ENCODE results near the gene UBE2V1. TPM values are rescaled to one million over a fixed set of nuclear protein-coding genes. Genes with fewer than 3 reads are reported as not detected.

UBE2V1 gene
- total RNA-seq, 1 experiment from 2014 or later: 119 TPM

DNA sequence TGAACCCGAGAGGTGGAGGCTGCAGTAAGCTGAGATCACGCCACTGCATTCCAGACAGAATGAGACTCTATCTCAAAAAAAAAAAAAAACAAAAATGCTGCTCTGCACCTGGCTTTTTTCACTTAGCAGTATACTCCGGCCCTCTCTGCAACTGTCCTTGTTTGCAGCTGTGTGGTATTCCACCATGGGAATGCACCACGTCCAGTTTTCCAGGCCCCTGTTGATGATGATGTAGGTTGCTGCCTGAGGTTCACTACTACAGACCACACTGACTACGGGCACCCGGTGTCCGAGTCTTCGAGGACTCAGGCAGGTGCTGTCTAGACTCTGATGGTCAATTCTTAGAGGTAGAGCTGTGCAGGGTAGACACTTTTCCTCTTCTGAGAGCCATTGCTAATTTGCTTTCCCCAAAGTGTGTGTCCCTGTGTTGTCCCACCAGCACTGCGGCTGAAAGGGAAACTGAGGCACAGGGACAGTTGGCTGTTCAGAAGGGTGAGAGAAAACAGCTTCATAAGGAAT is 56.5 kb downstream of the UBE2V1 start:
- no peak overlapping the region for H2AFZ ChIP-seq (ENCODE audit: low read length)
- CTCF ChIA-PET: no interaction called here
- DNase-seq: no peak

DNA sequence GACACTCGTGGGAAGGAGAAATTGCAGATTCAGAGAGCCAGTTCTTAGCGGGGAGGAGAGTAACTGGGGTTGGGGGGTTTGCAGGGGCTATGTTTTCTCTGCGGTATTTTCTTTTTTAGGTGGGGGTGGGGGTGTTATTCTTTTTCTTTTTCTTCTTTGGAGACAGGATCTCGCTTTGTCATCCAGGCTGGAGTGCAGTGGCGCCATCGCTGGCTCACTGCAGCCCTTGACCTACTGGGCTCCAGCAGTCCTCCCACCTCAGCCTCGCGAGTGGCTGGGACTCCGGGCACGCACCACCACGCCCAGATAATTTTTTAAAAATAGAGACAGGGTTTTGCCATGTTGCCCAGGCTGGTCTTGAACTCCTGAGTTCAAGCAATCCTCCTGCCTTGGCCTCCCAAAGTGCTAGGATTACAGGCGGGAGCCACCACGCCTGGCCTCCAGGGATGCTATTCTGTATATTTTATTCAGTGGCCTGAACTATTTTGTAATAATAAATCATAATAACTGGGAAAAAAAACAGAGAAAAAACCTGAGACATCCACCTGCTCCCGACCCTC is 57.3 kb downstream of the UBE2V1 start:
- Histone ChIP-seq H3K9ac (ENCODE audit: low read length) (no peak overlapping the region), H3K9me3 (ENCODE audit: low read length) (no peaks in the 10 kb centered on the region), H3K4me2 (ENCODE audit: low read length) (no peak overlapping the region), H3K27me3 (ENCODE audit: low read length) (no peaks in the 10 kb centered on the region), H3F3A (ENCODE audit: low read length, unreplicated experiment) (no peaks in the 10 kb centered on the region), H3K9me2 (replicated peaks; ENCODE audit: low read length) (no peaks in the 10 kb centered on the region), H3K4me3 (ENCODE audit: low read length) (no peak overlapping the region), H3K27ac (ENCODE audit: low read length) (no peak overlapping the region), H4K20me1 (ENCODE audit: low read length) (no peaks in the 10 kb centered on the region), H3K36me3 (ENCODE audit: low read depth, low read length) (no peaks in the 10 kb centered on the region), H3K79me2 (ENCODE audit: low read length) (no peaks in the 10 kb centered on the region), H2AFZ (ENCODE audit: low read length) (no peak overlapping the region), H3K4me1 (ENCODE audit: insufficient read depth, low read length) (peaks cover 8% of the 10 kb centered on the region; the same call in 1 of the 2 replicates)
- DNase-seq (no peak), ATAC-seq (no peak)
- BruUV-seq (replicated peaks): no TSS peak
- intact Hi-C loops (cut with micrococcal nuclease): no loop called here
- ChIA-PET POLR2A (ENCODE audit: unreplicated experiment) (no interaction called here), CTCF (no interaction called here)
- TF ChIP-seq CTCF (conservative IDR thresholded peaks at IDR 0.05; ENCODE audit: low read depth, low read length) (no peak), EZH2phosphoT487 (IDR thresholded peaks at IDR 0.05; ENCODE audit: borderline replicate concordance, low read length) (no peak), EZH2 (IDR thresholded peaks at IDR 0.05; ENCODE audit: low read length, unreplicated experiment) (no peak)

More for the DNA sequence above, 56.5 kb downstream of the UBE2V1 start:
- peaks cover 8% of the 10 kb centered on the region; the same call in 1 of the 2 replicates for H3K4me1 ChIP-seq (ENCODE audit: insufficient read depth, low read length)
- no peaks in the 10 kb centered on the region for H3K9me2 ChIP-seq (replicated peaks; ENCODE audit: low read length)
- TF ChIP-seq CTCF (conservative IDR thresholded peaks at IDR 0.05; ENCODE audit: low read depth, low read length) (no peak), EZH2phosphoT487 (IDR thresholded peaks at IDR 0.05; ENCODE audit: borderline replicate concordance, low read length) (no peak), EZH2 (IDR thresholded peaks at IDR 0.05; ENCODE audit: low read length, unreplicated experiment) (no peak)
- H3K4me2 ChIP-seq (ENCODE audit: low read length): no peak overlapping the region
- POLR2A ChIA-PET (ENCODE audit: unreplicated experiment): no interaction called here
- no peaks in the 10 kb centered on the region for H3K79me2 ChIP-seq (ENCODE audit: low read length)
- H3K36me3 ChIP-seq (ENCODE audit: low read depth, low read length): no peaks in the 10 kb centered on the region
- H3F3A ChIP-seq (ENCODE audit: low read length, unreplicated experiment): no peaks in the 10 kb centered on the region
- H3K9ac ChIP-seq (ENCODE audit: low read length): no peak overlapping the region
- no peak for ATAC-seq
- BruUV-seq (replicated peaks): no TSS peak
- H4K20me1 ChIP-seq (ENCODE audit: low read length): no peaks in the 10 kb centered on the region
- H3K9me3 ChIP-seq (ENCODE audit: low read length): no peaks in the 10 kb centered on the region
- H3K4me3 ChIP-seq (ENCODE audit: low read length): no peak overlapping the region
- intact Hi-C loops (cut with micrococcal nuclease): no loop called here
- H3K27me3 ChIP-seq (ENCODE audit: low read length): no peaks in the 10 kb centered on the region
- H3K27ac ChIP-seq (ENCODE audit: low read length): no peak overlapping the region
